Vagina (tissue), 2 donors: ENCODE measurements around the gene OR10J4.

Experiments
- POLR2A ChIP-seq, 2 donors: fragments of 450-650 bp; IDR thresholded peaks; one replicate each; pipeline ENCODE4 v1.6.1; 2017; ENCODE audit warnings: antibody characterized with exemption in 2 of 2, mild to moderate bottlenecking in 2 of 2, moderate library complexity in 2 of 2
- POLR2AphosphoS5 ChIP-seq, 2 donors: sonication (generic); formaldehyde crosslinking; IDR thresholded peaks; one replicate each; pipeline ENCODE4 v1.9.0; 2017; ENCODE audit warnings: antibody characterized with exemption in 2 of 2, mild to moderate bottlenecking in 2 of 2, low read depth in 1 of 2; ENCODE audit not compliant: insufficient read depth in 1 of 2
- TF ChIP-seq, protein P1 (sequence below), 3 experiments: fragments of 450-650 bp in 2 of 3; fragments of 200-600 bp in 1 of 3; sonication (generic) in 1 of 3; IDR thresholded peaks; one replicate each; pipeline ENCODE4 v1.5.1; 2017 to 2019; ENCODE audit warnings: antibody characterized with exemption in 3 of 3, mild to moderate bottlenecking in 2 of 3, moderate library complexity in 2 of 3

DNA sequence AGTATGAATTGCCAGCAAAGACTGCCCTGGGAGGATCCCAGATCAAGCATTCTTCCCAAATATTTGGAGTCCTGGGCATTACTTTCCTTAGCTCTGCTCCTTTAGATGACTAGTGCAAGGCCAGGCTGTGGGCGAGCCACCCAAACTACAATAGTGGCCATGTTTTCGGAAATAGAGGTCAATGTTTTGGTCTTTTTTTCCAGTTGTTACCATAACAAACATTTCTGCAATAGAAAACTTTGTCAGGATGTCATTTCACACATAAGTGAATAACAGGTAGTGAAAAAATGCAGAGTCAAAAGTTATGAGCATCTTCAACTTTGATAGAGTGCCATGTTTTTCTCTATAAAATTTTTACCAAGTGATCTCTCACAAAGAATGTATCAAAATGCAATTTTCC lies 25.2 kb upstream of the OR10J4 start:
- TF ChIP-seq, protein P1, sequence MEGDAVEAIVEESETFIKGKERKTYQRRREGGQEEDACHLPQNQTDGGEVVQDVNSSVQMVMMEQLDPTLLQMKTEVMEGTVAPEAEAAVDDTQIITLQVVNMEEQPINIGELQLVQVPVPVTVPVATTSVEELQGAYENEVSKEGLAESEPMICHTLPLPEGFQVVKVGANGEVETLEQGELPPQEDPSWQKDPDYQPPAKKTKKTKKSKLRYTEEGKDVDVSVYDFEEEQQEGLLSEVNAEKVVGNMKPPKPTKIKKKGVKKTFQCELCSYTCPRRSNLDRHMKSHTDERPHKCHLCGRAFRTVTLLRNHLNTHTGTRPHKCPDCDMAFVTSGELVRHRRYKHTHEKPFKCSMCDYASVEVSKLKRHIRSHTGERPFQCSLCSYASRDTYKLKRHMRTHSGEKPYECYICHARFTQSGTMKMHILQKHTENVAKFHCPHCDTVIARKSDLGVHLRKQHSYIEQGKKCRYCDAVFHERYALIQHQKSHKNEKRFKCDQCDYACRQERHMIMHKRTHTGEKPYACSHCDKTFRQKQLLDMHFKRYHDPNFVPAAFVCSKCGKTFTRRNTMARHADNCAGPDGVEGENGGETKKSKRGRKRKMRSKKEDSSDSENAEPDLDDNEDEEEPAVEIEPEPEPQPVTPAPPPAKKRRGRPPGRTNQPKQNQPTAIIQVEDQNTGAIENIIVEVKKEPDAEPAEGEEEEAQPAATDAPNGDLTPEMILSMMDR (IDR thresholded peaks at IDR 0.05) = no peak
- TF ChIP-seq POLR2A (IDR thresholded peaks at IDR 0.05) (no peak), POLR2AphosphoS5 (IDR thresholded peaks at IDR 0.05; ENCODE audit: insufficient read depth in 1 of 2, low read depth in 1 of 2) (no peak)
